OCI-LY7 (cell line): ENCODE measurements around the gene TGFBR2. TPM values are rescaled to one million over a fixed set of nuclear protein-coding genes. Genes with fewer than 3 reads are reported as not detected.

Experiments used
- BruUV-seq: library from RNA; stranded (reverse); fragments of 400-500 nt; replicated peaks from 2 replicates; lab custom pipeline; 2021; lab: Mats Ljungman, UMichigan
- CTCF ChIA-PET: fragments of 300-600 bp; sonication (Branson Sonifier 250); formaldehyde crosslinking; loops from one replicate; lab custom pipeline; 2022; ENCODE audit warnings: antibody characterized with exemption; ENCODE audit not compliant: unreplicated experiment; lab: Charles Lee
- POLR2A ChIA-PET: fragments of 300-600 bp; sonication (Branson Sonifier 250); formaldehyde crosslinking; loops from one replicate; lab custom pipeline; 2022; ENCODE audit warnings: antibody characterized with exemption; lab: Charles Lee
- DNase-seq: peaks from one replicate; pipeline ENCODE4 v3.0.0-alpha.2; 2015; ENCODE audit warnings: low spot score
- H2AFZ ChIP-seq: fragments of 200-600 bp; sonication (generic), shearing (Covaris generic); 2 replicates; pipeline ENCODE4 v1.6.1; 2014; ENCODE audit warnings: mild to moderate bottlenecking, antibody characterized with exemption, low read length, moderate library complexity
- H3K27ac ChIP-seq: fragments of 200-600 bp; sonication (generic); 2 replicates; pipeline ENCODE4 v1.5.1; 2014; ENCODE audit warnings: mixed run types, low read depth, mild to moderate bottlenecking, moderate library complexity, low read length, inconsistent platforms; ENCODE audit not compliant: poor library complexity, severe bottlenecking
- H3K36me3 ChIP-seq: fragments of 200-600 bp; sonication (generic); 2 replicates; pipeline ENCODE4 v1.6.1; 2014; ENCODE audit warnings: mild to moderate bottlenecking, antibody characterized with exemption, low read length, moderate library complexity, mixed read lengths; ENCODE audit not compliant: insufficient read depth
- H3K4me1 ChIP-seq: fragments of 200-600 bp; sonication (generic); 2 replicates; pipeline ENCODE4 v1.5.1; 2014; ENCODE audit warnings: mild to moderate bottlenecking, low read length; ENCODE audit not compliant: insufficient read depth, poor library complexity, severe bottlenecking
- H3K4me2 ChIP-seq: fragments of 200-600 bp; sonication (generic); 2 replicates; pipeline ENCODE4 v1.6.1; 2014; ENCODE audit warnings: mild to moderate bottlenecking, low read length
- H3K4me3 ChIP-seq: fragments of 200-600 bp; sonication (generic); 2 replicates; pipeline ENCODE4 v1.5.1; 2014; ENCODE audit warnings: mild to moderate bottlenecking, low read depth, low read length; ENCODE audit not compliant: poor library complexity, severe bottlenecking
- H3K79me2 ChIP-seq: fragments of 200-600 bp; sonication (generic); 2 replicates; pipeline ENCODE4 v1.6.1; 2016; ENCODE audit warnings: low read depth, mild to moderate bottlenecking, low read length, moderate library complexity, mixed read lengths; ENCODE audit not compliant: insufficient read depth
- H3K9me2 ChIP-seq: fragments of 200-600 bp; sonication (generic); 2 replicates; pipeline ENCODE4 v1.6.1; 2016; ENCODE audit warnings: mild to moderate bottlenecking, low read length, mixed read lengths; ENCODE audit not compliant: insufficient read depth
- H3K9me3 ChIP-seq: fragments of 200-600 bp; sonication (generic); 2 replicates; pipeline ENCODE4 v1.6.1; 2014; ENCODE audit warnings: mild to moderate bottlenecking, mixed run types, low read length, mixed read lengths
- H4K20me1 ChIP-seq: fragments of 200-600 bp; sonication (generic); 2 replicates; pipeline ENCODE4 v1.6.1; 2014; ENCODE audit warnings: mild to moderate bottlenecking, antibody characterized with exemption, low read length, moderate library complexity, mixed read lengths; ENCODE audit not compliant: insufficient read depth
- CTCF ChIP-seq: fragments of 200-600 bp; sonication (generic); conservative IDR thresholded peaks from 2 replicates; pipeline ENCODE4 v1.5.1; 2014; ENCODE audit warnings: mild to moderate bottlenecking, antibody characterized with exemption, low read length, moderate library complexity, mixed read lengths
- EZH2phosphoT487 ChIP-seq: fragments of 200-600 bp; sonication (generic); IDR thresholded peaks from 2 replicates; pipeline ENCODE4 v1.6.1; 2018; ENCODE audit warnings: low read depth, borderline replicate concordance, mild to moderate bottlenecking, mixed run types, antibody characterized with exemption, low read length, moderate library complexity, mixed read lengths
- intact Hi-C: fragments of 100-400 bp; cut with micrococcal nuclease; formaldehyde crosslinking; loops from one replicate; pipeline ENCODE4 v1.10.0; 2022; ENCODE audit not compliant: unreplicated experiment
- total RNA-seq, 2 experiments: library from RNA; depleted of rRNA in 1 of 2; stranded (reverse); fragments of >200 nt in 1 of 2; shearing (Covaris generic) in 1 of 2; gene quantifications; 2 replicates each; pipeline ENCODE4 v1.2.3, GENCODE V29; 2014 to 2022

Gene TGFBR2
- total RNA-seq, 2 experiments from 2014 or later, result 25.2 to 28.1 TPM

DNA sequence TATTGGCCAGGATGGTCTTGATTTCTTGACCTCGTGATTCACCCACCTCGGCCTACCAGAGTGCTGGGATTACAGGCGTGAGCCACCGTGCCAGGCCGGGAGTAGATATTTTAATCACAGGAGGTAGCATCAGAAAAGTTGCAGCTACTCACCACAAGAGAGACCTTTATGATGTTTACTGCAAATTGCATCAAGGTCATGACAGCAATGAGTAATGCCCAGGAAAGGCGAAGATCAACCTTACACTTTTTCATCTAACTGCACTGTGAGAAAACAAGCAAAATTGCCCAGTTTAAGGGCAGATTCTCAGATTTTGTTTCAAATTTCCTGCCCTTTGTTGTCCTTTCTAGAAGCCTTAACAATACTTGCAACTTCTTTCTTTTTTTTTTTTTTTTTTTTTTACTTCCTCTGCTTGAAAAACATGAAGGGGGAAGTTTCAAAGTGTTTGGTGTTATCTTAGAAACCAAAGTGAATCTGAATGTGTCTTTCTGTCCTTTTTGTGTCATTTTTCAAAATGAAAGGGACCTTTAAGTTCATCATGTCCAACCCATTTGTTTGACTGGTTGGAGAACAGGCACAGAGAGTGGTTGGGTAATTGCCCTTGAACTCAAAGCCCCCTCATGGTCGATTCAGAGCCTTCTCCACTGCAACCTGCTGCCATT lies 25.0 kb downstream of the TGFBR2 start:
- TF ChIP-seq EZH2phosphoT487 (no peak), CTCF (peak; percentile 40)
- peak; percentile 51 for DNase-seq
- Histone ChIP-seq H4K20me1 (no peaks in the 10 kb centered on the region), H3K4me2 (peak overlapping the region; percentile 67), H3K4me1 (peaks cover 99% of the 10 kb centered on the region), H3K36me3 (peaks cover 22% of the 10 kb centered on the region), H3K9me2 (no peaks in the 10 kb centered on the region), H3K4me3 (peak overlapping the region; percentile 29), H3K27ac (peak overlapping the region; percentile 81), H2AFZ (no peak overlapping the region), H3K9me3 (no peaks in the 10 kb centered on the region), H3K79me2 (peaks cover 97% of the 10 kb centered on the region)
- ChIA-PET CTCF (no interaction called here), POLR2A (interaction anchor here (0.6 to 5.7 kb wide), 10 partner anchors 9 to 335 kb away, joined by 3 to 35 read pairs (median 4); partner anchors contain the start of gene TGFBR2)
- intact Hi-C loops, result no loop called here
- BruUV-seq, result no TSS peak

DNA sequence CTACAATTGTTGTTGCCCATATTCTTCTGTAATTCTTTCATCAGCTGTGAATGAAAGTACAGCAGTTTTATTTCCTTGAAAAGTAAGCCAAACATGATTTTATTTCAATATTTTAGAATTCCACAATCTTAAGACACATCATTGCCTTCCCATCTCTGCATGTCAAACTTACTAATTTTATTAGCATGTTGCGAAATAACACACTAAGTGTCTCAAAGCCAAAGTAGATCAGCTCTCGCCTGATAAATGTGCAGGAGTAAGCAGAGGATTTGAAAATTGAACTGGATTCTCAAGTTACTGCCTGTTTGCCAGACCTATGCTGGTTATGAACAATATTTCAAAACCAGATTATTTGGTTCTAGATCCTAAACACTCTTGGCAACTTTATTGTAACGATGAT lies 25.7 kb downstream of the TGFBR2 start:
- Histone ChIP-seq H2AFZ (no peak overlapping the region), H3K27ac (peak overlapping the region; percentile 81), H3K4me3 (no peak overlapping the region), H3K9me2 (no peaks in the 10 kb centered on the region), H3K4me1 (peaks cover 99% of the 10 kb centered on the region), H3K4me2 (peak overlapping the region; percentile 67), H3K36me3 (peaks cover 20% of the 10 kb centered on the region), H4K20me1 (no peaks in the 10 kb centered on the region), H3K9me3 (no peaks in the 10 kb centered on the region), H3K79me2 (peaks cover 92% of the 10 kb centered on the region)
- no peak for TF ChIP-seq EZH2phosphoT487
- TF ChIP-seq CTCF, result no peak
- no peak for DNase-seq
- intact Hi-C loops, result no loop called here
- ChIA-PET POLR2A (interaction anchor here (0.8 to 5.7 kb wide), 9 partner anchors 10 to 27 kb away, joined by 3 to 35 read pairs (median 4); partner anchors contain the start of gene TGFBR2), CTCF (no interaction called here)
- BruUV-seq, result no TSS peak

GRCh38 chr3:30632521-30632920 lies 26.1 kb downstream of the TGFBR2 start:
- CTCF ChIA-PET, result no interaction called here
- H3K4me1 ChIP-seq, result peaks cover 99% of the 10 kb centered on the region
- no peak overlapping the region for H3K4me2 ChIP-seq
- TF ChIP-seq CTCF (no peak), EZH2phosphoT487 (no peak)
- POLR2A ChIA-PET, result interaction anchor here (1.3 to 5.7 kb wide), 5 partner anchors 11 to 26 kb away, joined by 4 to 35 read pairs (median 5); no protein-coding TSS in a partner anchor
- no peaks in the 10 kb centered on the region for H3K9me2 ChIP-seq
- no peaks in the 10 kb centered on the region for H4K20me1 ChIP-seq
- no peak overlapping the region for H3K27ac ChIP-seq
- H3K79me2 ChIP-seq, result peaks cover 94% of the 10 kb centered on the region
- no peak overlapping the region for H2AFZ ChIP-seq
- H3K36me3 ChIP-seq, result peaks cover 20% of the 10 kb centered on the region
- H3K4me3 ChIP-seq, result no peak overlapping the region
- no TSS peak for BruUV-seq
- intact Hi-C loops, result no loop called here
- no peak for DNase-seq
- H3K9me3 ChIP-seq, result no peaks in the 10 kb centered on the region
